HepG2 (cell line): ENCODE measurements around the gene PRKAG3. TPM values are rescaled to one million over a fixed set of nuclear protein-coding genes. Genes with fewer than 3 reads are reported as not detected.
A peak's percentile ranks its signal among the peaks of the same experiment; 100 is the strongest.

ENCODE experiments used
- ASH2L ChIP-seq: fragments of 300-600, 200-600 bp; sonication (generic); IDR thresholded peaks from 2 replicates; pipeline ENCODE4 v1.7.0; 2017; ENCODE audit warnings: low read depth, mild to moderate bottlenecking, moderate library complexity, mixed read lengths, low read length; ENCODE audit not compliant: insufficient read length
- CBX1 ChIP-seq: IDR thresholded peaks from one replicate; pipeline ENCODE4 v1.6.1; 2016; ENCODE audit warnings: antibody characterized with exemption, low read depth
- CREM ChIP-seq, 2 experiments: sonication (generic) in 1 of 2; formaldehyde crosslinking in 1 of 2; IDR thresholded peaks; 2 replicates each; pipeline versions ENCODE4 v1.4.0 to v1.6.1; 2016 to 2020; ENCODE audit warnings: antibody characterized with exemption in 1 of 2, mild to moderate bottlenecking in 1 of 2, missing genetic modification reagents in 1 of 2
- ELF4 ChIP-seq: sonication (generic); formaldehyde crosslinking; IDR thresholded peaks from 2 replicates; pipeline ENCODE4 v1.5.0; 2020; ENCODE audit warnings: missing genetic modification reagents, mild to moderate bottlenecking, moderate library complexity, borderline replicate concordance
- EZH2 ChIP-seq: conservative IDR thresholded peaks from 2 replicates; pipeline ENCODE4 v1.6.1; 2012; ENCODE audit warnings: mild to moderate bottlenecking, low read depth, low read length, moderate library complexity
- GLI4 ChIP-seq: sonication (generic); formaldehyde crosslinking; IDR thresholded peaks from 2 replicates; pipeline ENCODE4 v1.5.1; 2020; ENCODE audit warnings: missing genetic modification reagents, mild to moderate bottlenecking, moderate library complexity, borderline replicate concordance
- KDM2A ChIP-seq: sonication (generic); formaldehyde crosslinking; IDR thresholded peaks from 2 replicates; pipeline ENCODE4 v1.4.0; 2020; ENCODE audit warnings: low read depth, missing genetic modification reagents, borderline replicate concordance
- MTA1 ChIP-seq: sonication (generic); formaldehyde crosslinking; IDR thresholded peaks from 2 replicates; pipeline ENCODE4 v1.4.0; 2020; ENCODE audit warnings: missing genetic modification reagents, mild to moderate bottlenecking, borderline replicate concordance
- PITX1 ChIP-seq: sonication (generic); formaldehyde crosslinking; IDR thresholded peaks from 2 replicates; pipeline ENCODE4 v1.5.1; 2020; ENCODE audit warnings: mild to moderate bottlenecking, missing genetic modification reagents
- SIX1 ChIP-seq: sonication (generic); formaldehyde crosslinking; IDR thresholded peaks from 2 replicates; pipeline ENCODE4 v1.4.0; 2020; ENCODE audit warnings: missing genetic modification reagents, borderline replicate concordance
- SMAD9 ChIP-seq: sonication (generic); formaldehyde crosslinking; IDR thresholded peaks from 2 replicates; pipeline ENCODE4 v1.5.1; 2020; ENCODE audit warnings: mild to moderate bottlenecking, missing genetic modification reagents
- SRSF1 ChIP-seq: fragments of 200-400 bp; formaldehyde crosslinking; optimal IDR thresholded peaks from 2 replicates; pipeline ENCODE3; 2017; ENCODE audit warnings: mild to moderate bottlenecking, low read depth, low read length, moderate library complexity
- SUZ12 ChIP-seq: fragments of 150-350 bp; IDR thresholded peaks from 2 replicates; pipeline ENCODE4 v1.6.1; 2014; ENCODE audit warnings: low read depth, low read length
- ZNF557 ChIP-seq: sonication (generic); formaldehyde crosslinking; IDR thresholded peaks from 2 replicates; pipeline ENCODE4 v1.4.0; 2020; ENCODE audit warnings: missing genetic modification reagents
- ZNF570 ChIP-seq: sonication (generic); formaldehyde crosslinking; IDR thresholded peaks from 2 replicates; pipeline ENCODE4 v1.4.0; 2020; ENCODE audit warnings: mild to moderate bottlenecking, missing genetic modification reagents, borderline replicate concordance
- polyA plus RNA-seq, 8 experiments: library from polyadenylated mRNA; depleted of rRNA in 3 of 8; stranded (reverse) in 7 of 8; unstranded in 1 of 8; fragments of >200 nt; fragmentation: Illumina TruSeq in 4 of 8; extraction: Trizol in 4 of 8; gene quantifications; 2 replicates each; pipeline versions ENCODE4 v1.2.1 to v1.2.3, GENCODE V29; 2011 to 2016; ENCODE audit warnings: low read depth in 4 of 8, missing spikeins in 1 of 8, mixed read lengths in 1 of 8; ENCODE audit not compliant: insufficient read depth in 1 of 8
- total RNA-seq, 5 experiments: library from RNA; depleted of rRNA; stranded (reverse); fragments of >200 nt; fragmentation: Illumina TruSeq; extraction: Trizol; gene quantifications; 2 replicates each; pipeline ENCODE4 v1.2.3, GENCODE V29; 2016; ENCODE audit warnings: low read depth in 1 of 5
- TF ChIP-seq, protein P1 (sequence below): sonication (generic); formaldehyde crosslinking; IDR thresholded peaks from 2 replicates; pipeline ENCODE4; 2020; ENCODE audit warnings: missing genetic modification reagents, mild to moderate bottlenecking, borderline replicate concordance
- TF ChIP-seq, protein P2 (sequence below): sonication (generic); formaldehyde crosslinking; IDR thresholded peaks from 2 replicates; pipeline ENCODE4 v1.5.0; 2020; ENCODE audit warnings: missing genetic modification reagents
- TF ChIP-seq, protein P3 (sequence below): sonication (generic); formaldehyde crosslinking; IDR thresholded peaks from 2 replicates; pipeline ENCODE4 v1.4.0; 2020; ENCODE audit warnings: missing genetic modification reagents, borderline replicate concordance
- TF ChIP-seq, protein P4 (sequence below): sonication (generic); formaldehyde crosslinking; IDR thresholded peaks from 2 replicates; pipeline ENCODE4 v1.5.0; 2020; ENCODE audit warnings: missing genetic modification reagents

PRKAG3 gene
- total and polyA plus RNA-seq, 2 of the 13 experiments (the other 11 are each of a cell fraction or from before 2014, with no cell fraction given) = not detected

DNA sequence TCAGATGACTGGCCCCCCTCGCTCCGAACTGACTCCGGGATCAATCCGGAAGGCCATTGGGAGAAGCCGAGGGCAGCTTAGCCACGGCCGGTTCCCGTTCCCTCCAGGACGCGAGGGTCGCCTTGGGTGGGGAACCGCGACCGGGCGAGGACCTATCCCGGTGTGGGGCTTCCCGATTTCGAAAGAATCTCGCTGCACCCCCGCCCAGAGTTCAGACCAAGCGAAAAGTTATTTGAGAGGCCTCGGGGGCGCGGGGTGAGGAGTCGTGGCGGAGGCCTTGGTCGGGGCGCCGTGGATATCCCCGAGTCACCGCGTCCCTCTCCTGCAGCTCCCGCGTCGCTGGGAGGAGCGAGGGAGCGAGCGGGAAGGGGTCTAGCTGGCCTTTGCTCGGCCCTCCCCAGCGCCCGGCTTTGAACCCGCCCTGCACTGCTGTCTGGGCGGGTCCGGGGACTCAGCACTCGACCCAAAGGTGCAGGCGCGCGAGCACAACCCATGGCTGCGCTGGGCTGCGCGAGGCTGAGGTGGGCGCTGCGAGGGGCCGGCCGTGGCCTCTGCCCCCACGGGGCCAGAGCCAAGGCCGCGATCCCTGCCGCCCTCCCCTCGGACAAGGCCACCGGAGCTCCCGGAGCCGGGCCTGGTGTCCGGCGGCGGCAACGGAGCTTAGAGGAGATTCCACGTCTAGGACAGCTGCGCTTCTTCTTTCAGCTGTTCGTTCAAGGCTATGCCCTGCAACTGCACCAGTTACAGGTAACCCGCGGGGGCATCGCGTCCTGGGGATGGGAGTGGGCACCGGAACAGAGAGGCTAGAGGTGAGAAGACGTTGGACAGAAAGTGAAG is 49.7 kb downstream of the PRKAG3 start, which contains the start of gene CYP27A1 (continued):
- TF ChIP-seq, protein P1, sequence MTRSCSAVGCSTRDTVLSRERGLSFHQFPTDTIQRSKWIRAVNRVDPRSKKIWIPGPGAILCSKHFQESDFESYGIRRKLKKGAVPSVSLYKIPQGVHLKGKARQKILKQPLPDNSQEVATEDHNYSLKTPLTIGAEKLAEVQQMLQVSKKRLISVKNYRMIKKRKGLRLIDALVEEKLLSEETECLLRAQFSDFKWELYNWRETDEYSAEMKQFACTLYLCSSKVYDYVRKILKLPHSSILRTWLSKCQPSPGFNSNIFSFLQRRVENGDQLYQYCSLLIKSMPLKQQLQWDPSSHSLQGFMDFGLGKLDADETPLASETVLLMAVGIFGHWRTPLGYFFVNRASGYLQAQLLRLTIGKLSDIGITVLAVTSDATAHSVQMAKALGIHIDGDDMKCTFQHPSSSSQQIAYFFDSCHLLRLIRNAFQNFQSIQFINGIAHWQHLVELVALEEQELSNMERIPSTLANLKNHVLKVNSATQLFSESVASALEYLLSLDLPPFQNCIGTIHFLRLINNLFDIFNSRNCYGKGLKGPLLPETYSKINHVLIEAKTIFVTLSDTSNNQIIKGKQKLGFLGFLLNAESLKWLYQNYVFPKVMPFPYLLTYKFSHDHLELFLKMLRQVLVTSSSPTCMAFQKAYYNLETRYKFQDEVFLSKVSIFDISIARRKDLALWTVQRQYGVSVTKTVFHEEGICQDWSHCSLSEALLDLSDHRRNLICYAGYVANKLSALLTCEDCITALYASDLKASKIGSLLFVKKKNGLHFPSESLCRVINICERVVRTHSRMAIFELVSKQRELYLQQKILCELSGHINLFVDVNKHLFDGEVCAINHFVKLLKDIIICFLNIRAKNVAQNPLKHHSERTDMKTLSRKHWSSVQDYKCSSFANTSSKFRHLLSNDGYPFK (CRISPR knock-in tag) = peak; percentile 62; the same call in 1 of the 2 replicates
- TF ChIP-seq MTA1 (CRISPR knock-in tag) (peak; percentile 100), CBX1 (peak; percentile 65), ZNF557 (CRISPR knock-in tag) (0 out of 2 replicates have a peak, but pooled peaks have one; percentile 42), SMAD9 (CRISPR knock-in tag) (no peak), PITX1 (peak; percentile 70), SUZ12 (no peak), KDM2A (peak; percentile 93), ELF4 (CRISPR knock-in tag) (peak; percentile 90), ZNF570 (CRISPR knock-in tag) (peak; percentile 63; the same call in 1 of the 2 replicates), CREM (IDR thresholded peaks at IDR 0.05) (0 out of 2 replicates have a peak, but pooled peaks have one; percentile 17), CREM (CRISPR knock-in tag; IDR thresholded peaks at IDR 0.05) (0 out of 2 replicates have a peak, but pooled peaks have one; percentile 23), EZH2 (no peak), ASH2L (peak; percentile 86), SRSF1 (peak; percentile 79), GLI4 (no peak), SIX1 (CRISPR knock-in tag) (peak; percentile 9; the same call in 1 of the 2 replicates)
- TF ChIP-seq, protein P2, sequence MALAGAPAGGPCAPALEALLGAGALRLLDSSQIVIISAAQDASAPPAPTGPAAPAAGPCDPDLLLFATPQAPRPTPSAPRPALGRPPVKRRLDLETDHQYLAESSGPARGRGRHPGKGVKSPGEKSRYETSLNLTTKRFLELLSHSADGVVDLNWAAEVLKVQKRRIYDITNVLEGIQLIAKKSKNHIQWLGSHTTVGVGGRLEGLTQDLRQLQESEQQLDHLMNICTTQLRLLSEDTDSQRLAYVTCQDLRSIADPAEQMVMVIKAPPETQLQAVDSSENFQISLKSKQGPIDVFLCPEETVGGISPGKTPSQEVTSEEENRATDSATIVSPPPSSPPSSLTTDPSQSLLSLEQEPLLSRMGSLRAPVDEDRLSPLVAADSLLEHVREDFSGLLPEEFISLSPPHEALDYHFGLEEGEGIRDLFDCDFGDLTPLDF (CRISPR knock-in tag) = peak; percentile 92
- TF ChIP-seq, protein P3, sequence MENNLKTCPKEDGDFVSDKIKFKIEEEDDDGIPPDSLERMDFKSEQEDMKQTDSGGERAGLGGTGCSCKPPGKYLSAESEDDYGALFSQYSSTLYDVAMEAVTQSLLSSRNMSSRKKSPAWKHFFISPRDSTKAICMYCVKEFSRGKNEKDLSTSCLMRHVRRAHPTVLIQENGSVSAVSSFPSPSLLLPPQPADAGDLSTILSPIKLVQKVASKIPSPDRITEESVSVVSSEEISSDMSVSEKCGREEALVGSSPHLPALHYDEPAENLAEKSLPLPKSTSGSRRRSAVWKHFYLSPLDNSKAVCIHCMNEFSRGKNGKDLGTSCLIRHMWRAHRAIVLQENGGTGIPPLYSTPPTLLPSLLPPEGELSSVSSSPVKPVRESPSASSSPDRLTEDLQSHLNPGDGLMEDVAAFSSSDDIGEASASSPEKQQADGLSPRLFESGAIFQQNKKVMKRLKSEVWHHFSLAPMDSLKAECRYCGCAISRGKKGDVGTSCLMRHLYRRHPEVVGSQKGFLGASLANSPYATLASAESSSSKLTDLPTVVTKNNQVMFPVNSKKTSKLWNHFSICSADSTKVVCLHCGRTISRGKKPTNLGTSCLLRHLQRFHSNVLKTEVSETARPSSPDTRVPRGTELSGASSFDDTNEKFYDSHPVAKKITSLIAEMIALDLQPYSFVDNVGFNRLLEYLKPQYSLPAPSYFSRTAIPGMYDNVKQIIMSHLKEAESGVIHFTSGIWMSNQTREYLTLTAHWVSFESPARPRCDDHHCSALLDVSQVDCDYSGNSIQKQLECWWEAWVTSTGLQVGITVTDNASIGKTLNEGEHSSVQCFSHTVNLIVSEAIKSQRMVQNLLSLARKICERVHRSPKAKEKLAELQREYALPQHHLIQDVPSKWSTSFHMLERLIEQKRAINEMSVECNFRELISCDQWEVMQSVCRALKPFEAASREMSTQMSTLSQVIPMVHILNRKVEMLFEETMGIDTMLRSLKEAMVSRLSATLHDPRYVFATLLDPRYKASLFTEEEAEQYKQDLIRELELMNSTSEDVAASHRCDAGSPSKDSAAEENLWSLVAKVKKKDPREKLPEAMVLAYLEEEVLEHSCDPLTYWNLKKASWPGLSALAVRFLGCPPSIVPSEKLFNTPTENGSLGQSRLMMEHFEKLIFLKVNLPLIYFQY (CRISPR knock-in tag) = peak; percentile 98
- TF ChIP-seq, protein P4, sequence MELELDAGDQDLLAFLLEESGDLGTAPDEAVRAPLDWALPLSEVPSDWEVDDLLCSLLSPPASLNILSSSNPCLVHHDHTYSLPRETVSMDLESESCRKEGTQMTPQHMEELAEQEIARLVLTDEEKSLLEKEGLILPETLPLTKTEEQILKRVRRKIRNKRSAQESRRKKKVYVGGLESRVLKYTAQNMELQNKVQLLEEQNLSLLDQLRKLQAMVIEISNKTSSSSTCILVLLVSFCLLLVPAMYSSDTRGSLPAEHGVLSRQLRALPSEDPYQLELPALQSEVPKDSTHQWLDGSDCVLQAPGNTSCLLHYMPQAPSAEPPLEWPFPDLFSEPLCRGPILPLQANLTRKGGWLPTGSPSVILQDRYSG (CRISPR knock-in tag) = no peak; the same call in 1 of the 2 replicates
